Measurements from ENCODE around the gene SPATA21.
"Not testable (repeated sequence)": the region's sequence is repeated elsewhere in the genome, so short reads cannot be mapped to it uniquely, and the experiment has no call there.

Gene SPATA21

DNA sequence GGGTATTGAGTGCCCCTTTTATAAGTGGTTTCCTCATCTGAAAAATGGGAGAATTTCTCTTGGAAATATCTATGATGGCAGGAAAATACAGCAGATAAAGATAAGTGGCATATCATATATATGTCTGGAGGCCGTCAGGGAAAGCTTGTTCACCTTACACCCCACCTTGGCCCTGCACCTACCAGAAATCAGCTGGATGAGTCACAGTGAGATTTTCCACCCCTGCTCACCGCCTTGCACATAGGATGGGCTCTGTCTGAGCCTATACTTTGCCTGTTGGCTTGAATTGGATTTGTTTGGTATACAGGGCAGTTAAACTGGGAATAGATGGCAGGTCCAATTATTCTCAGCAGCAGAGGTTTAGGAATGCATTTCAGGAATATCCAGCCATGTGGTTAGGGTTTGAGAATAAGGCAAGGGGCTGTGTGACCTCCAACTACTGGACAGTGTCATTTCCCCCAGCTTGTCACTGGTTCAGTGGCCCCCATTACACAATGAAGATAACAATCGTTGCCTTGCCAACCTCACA, at the start of gene SPATA21:
SPATA21 (minus strand) TSS at position 479 of the 529 bp plus-strand sequence. CDS start 6,053 bp downstream, outside the sequence.
- H3K4me3 ChIP-seq (ENCODE audit: low read depth, low read length) = no peak within 1 kb of the TSS
- no peak for DNase-seq (ENCODE audit: low read depth)
- TF ChIP-seq, protein P1, sequence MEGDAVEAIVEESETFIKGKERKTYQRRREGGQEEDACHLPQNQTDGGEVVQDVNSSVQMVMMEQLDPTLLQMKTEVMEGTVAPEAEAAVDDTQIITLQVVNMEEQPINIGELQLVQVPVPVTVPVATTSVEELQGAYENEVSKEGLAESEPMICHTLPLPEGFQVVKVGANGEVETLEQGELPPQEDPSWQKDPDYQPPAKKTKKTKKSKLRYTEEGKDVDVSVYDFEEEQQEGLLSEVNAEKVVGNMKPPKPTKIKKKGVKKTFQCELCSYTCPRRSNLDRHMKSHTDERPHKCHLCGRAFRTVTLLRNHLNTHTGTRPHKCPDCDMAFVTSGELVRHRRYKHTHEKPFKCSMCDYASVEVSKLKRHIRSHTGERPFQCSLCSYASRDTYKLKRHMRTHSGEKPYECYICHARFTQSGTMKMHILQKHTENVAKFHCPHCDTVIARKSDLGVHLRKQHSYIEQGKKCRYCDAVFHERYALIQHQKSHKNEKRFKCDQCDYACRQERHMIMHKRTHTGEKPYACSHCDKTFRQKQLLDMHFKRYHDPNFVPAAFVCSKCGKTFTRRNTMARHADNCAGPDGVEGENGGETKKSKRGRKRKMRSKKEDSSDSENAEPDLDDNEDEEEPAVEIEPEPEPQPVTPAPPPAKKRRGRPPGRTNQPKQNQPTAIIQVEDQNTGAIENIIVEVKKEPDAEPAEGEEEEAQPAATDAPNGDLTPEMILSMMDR (IDR thresholded peaks at IDR 0.05; ENCODE audit: insufficient read depth, low read depth, low read length, missing control alignments) = no peak

DNA sequence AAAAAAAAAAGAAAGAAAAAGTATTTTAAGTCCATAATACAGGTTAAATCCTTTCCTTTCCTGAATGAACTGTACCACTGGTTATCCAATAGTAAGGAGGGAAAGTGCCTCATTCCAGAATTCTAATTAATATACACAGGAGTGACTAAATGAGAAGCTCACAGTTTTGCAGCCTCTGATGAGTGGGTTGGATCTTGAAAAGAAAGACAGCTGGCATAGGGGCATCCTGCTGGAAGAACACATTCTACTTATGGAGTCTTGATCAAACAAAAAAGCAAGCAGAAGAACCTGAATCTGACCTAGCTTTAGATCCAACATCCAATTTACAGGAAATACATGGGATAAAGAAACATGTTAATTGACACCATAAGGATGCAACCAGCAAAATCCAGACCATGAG, 49.8 kb upstream of the SPATA21 start:
- not testable (repeated sequence) for DNase-seq (ENCODE audit: low read depth); H3K4me3 ChIP-seq (ENCODE audit: low read depth, low read length)

GRCh38 chr1:16486316-16486715, 49.1 kb upstream of the SPATA21 start:
- H3K4me3 ChIP-seq (ENCODE audit: low read depth, low read length); DNase-seq (ENCODE audit: low read depth): not testable (repeated sequence)

DNA sequence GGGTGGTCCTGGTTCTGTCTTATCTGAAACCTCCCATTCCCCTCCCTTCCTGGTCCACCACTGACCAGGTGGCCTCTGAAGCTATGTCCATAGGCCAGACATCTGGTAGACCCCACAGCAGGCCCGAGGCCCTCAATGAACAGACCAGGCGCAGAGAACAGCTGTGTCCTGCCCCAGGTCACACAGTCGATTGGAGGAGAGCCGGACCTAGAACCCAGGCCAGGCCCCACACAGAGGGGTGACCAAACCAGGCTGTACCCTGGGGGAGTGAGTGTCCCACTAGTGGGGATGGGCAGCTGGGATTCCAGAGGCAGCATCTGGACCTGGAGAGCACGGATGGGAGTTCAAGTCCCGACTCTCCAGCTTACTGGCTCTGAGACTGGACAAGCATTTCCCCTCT, 47.7 kb upstream of the SPATA21 start:
- no peak overlapping the region for H3K4me3 ChIP-seq (ENCODE audit: low read depth, low read length)
- DNase-seq (ENCODE audit: low read depth) = no peak
- TF ChIP-seq, protein P1 (IDR thresholded peaks at IDR 0.05; ENCODE audit: insufficient read depth, low read depth, low read length, missing control alignments) = no peak

GRCh38 chr1:16484501-16484835, 47.2 kb upstream of the SPATA21 start:
- H3K4me3 ChIP-seq (ENCODE audit: low read depth, low read length) = no peak overlapping the region
- TF ChIP-seq, protein P1 (IDR thresholded peaks at IDR 0.05; ENCODE audit: insufficient read depth, low read depth, low read length, missing control alignments) = no peak
- no peak for DNase-seq (ENCODE audit: low read depth)

DNA sequence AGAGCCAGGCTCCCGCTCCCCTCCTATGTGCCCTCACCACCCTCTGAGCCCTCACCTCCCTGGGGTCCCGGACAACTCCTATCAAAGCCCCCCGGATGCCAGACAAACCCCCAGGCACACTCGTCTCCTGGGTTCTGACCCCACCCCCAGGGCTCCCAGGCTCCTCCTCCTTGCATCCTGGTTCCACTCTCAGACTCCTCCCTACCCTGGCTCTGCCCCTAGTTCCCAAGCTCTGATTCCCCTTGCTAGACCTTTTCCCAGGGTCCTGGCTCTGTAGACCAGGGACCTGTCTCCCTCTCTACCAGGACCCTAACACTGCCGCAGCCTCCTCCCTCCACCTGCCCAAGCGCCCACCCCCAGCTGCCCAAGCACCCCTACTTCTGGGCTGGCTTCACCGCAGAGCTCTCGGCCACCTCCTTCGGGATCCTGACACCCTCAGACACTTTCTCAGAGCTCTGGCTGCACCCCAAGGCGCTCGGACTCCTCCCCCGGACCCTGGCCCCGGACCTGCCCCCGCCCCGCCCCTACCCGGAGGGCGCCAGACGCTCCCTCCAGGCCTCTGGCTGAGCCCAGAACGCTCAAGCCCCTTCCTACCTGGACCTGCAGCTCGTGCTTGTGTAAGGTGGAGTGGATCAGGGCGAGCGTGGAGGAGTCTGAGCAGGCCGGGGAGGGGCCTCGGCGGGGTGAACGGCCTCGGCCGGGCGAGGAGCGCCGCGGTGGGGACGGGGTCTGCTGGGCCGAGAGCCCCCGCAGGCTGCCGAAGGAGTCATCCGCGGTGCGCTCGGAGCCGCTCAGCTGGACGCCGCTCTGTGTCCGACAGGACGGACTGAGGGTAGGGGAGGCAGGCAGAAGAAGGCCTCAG, 46.6 kb upstream of the SPATA21 start:
- H3K4me3 ChIP-seq (ENCODE audit: low read depth, low read length); DNase-seq (ENCODE audit: low read depth): not testable (repeated sequence)

DNA sequence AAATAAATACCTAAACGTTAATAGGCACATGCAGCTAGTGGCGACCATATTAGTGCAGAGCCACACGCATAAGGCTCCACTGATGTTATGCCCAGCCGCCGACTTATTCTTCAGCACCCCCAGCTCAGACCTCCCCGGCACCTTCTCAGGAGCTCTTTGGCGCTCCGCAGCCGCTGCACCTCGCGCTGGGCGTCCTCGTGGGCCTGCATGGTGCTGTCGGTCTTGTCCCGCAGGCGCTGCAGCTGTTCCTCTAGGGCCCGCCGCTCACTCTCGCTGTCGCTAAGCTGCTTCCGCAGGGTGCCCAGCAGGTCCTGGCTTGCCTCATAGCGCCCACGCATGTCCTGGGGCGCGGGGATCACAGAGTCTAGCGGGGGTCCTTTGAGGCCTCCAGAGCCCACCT, 45.9 kb upstream of the SPATA21 start:
- DNase-seq (ENCODE audit: low read depth); H3K4me3 ChIP-seq (ENCODE audit: low read depth, low read length): not testable (repeated sequence)

- TF ChIP-seq, protein P1 (IDR thresholded peaks at IDR 0.05; ENCODE audit: insufficient read depth, low read depth, low read length, missing control alignments) = no peak
- DNase-seq (ENCODE audit: low read depth) = no peak
- H3K4me3 ChIP-seq (ENCODE audit: low read depth, low read length) = no peak overlapping the region
Measured at GRCh38 chr1:16478091-16478490, 40.9 kb upstream of the SPATA21 start.

DNA sequence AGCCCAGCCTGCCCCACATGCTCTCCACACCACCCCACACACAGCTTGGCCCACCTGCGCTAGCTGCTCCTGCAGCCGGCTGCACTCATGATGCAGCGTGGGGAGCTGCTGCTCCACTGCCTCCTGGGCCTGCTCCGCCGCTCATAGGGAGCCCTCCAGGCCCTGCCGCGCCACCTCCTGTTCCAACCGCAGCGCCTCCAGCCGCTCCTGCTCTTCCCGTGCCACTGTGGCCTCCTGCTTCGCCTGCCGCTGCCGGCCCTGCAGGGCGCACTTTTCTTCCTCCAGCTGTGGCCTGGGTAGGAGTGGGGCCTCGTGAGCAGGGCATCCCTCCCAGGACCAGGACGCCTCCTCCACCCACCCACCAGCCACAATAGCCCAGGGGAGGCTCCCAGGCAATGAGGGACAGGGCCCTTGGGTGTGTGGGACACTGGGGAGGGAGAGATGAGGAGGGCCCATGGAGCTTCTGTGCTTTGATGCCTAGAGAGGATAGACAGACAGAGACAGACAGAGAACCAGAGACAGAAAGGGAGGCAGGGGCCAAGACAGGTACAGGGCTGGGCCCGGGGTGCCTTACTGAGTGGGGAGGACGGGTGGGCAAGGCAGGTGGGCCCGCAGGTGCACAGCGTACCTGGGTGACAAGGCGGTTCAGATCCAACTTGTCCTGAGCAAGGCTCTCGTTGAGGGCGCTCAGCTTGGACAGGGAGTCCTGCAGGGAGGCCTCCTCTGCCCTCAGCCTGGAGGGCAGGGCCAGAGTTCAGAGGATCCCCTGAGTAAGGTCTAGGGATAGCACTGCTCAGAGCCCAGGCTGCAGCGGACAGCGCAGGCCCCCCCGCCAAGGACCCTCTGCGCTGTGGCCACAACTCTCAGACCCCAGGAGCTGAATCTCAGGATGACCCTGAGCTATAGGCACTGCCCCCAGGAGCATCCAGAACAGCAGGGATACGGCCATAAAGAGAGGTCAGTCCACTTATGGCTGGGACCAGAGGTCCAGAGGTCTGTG, 38.8 kb upstream of the SPATA21 start:
- DNase-seq (ENCODE audit: low read depth); H3K4me3 ChIP-seq (ENCODE audit: low read depth, low read length): not testable (repeated sequence)
